Iris pigment epithelial cell (primary cell): ENCODE data around the gene XAGE3.
"Not testable (repeated sequence)": the region's sequence is repeated elsewhere in the genome, so short reads cannot be mapped to it uniquely, and the experiment has no call there.

Source experiments
- DNase-seq: peaks from one replicate; pipeline ENCODE4 v3.0.0-alpha.2; 2011; ENCODE audit warnings: low read depth

Gene XAGE3

DNA sequence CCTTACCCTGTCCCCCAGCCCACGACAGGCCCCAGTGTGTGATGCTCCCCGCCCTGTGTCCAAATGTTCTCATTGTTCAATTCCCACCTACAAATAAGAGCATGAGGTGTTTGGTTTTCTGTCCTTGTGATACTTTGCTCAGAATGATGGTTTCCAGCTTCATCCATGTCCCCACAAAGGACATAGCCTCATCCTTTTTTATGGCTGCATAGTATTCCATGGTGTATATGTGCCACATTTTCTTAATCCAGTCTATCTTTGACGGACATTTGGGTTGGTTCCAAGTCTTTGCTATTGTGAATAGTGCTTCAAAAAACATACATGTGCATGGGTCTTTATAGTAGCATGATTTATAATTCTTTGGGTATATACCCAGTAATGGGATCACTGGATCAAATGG is 24.3 kb downstream of the XAGE3 start:
- DNase-seq = not testable (repeated sequence)

DNA sequence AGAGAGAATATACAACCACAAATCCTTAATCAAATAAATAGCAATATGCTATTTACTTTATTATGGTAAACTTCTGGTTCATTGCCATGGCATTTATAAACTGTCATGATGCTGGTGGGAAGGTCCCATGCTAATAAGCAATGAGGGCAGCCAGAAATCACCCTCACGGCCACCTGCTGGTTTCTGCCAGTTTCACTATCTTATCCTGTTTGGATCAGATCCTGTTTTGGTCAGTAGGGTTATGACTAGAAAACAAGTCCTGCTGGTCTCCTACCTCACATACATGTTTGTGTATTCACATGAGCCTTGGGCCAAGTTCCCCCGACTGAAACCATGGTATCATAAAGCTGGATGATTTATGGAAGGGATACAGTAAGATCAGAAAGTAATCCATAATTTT is 28.7 kb downstream of the XAGE3 start:
- DNase-seq = no peak

DNA sequence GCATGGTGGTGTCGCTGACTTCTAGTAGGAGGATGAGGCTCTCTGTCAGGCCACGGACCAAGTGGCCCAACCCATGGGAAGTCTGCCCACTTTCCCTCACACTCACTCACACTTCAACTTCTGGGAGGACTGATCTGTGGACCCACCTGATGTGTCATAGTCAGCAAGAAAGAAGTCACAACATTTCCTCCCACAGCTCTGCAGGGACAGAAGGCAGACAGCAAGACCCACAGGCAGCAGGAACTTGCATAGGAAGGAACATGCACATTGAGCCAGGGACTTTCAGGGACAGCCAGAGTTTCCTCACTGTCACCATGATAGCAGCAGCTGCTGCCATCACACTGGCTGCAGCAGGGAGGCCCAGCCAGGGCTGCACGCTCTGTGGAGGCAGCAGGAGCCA is 37.3 kb downstream of the XAGE3 start:
- DNase-seq = no peak

DNA sequence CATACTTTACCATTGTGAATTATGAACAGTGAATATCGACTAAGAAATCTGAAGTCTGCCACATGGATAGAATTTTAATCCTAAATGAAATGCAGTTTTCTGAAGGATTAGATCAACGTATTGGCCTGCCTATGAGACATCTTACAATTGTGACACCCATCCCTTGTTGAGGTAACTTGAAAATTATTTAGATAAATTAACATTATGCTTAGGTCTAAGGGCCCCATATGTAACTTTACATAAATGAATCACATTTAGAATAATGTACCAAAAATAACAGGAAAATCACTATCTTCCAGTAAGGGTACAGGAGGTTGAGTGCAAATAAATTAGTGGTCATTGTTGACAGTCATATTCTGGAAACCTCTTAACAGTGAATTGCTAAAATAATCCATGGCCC is 43.3 kb downstream of the XAGE3 start:
- no peak for DNase-seq

DNA sequence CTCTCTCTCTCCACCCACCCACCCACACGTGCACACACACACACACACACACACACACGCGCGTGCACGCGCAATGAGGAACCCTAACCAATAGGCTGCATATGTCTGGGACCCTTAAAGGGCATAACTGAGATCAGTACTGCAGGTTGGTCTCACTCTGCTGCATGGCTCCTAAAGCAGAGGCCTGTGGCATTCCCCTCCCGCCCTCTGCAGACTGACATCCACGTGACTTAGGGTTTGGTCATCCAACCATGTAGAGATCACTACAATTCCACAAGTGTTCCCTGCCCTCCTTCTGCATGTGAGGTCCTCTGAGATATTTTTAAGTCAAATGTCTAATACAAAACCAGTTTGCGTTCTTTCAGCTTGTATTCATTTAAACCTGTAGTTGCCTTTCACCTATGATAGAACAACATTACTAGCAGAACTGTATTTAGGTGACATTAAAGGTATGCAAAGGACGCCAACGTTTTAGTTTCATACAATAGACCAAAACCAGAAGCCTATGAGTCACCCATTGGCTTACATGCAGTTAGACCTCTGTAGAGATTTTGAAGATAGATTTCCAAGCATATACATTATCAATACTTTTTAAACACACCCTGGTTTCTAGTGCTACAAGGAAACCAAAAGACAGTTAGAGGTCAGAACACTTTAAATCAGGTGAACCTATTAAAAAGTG is 46.7 kb downstream of the XAGE3 start:
- no peak for DNase-seq

DNA sequence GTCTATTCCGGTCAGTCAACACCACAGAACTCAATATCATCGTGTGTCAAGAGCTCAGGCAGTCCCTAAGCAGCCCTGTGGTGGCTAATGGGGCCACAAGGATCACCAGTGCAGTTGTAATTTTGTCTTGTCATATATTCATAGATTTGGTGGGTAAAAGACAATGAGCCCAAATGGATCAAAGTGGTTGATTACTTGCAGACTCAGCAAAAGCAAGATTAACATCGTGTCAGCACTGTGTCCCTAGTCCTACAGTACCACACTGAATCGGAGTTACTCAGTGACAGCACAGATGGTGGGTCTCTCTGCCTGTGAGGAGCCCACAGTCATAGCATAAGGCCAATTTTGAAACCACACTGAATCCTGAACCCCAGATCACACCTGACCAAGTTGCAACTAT is 48.1 kb downstream of the XAGE3 start:
- no peak for DNase-seq
